HG03103 (cell line): ENCODE results near the gene RABGAP1L.

Experiments used
- ATAC-seq: cut with Tn5 transposase; IDR thresholded peaks from one replicate; pipeline ENCODE4 v1.9.1; 2021; ENCODE audit warnings: low read depth; ENCODE audit not compliant: unreplicated experiment

The RABGAP1L gene

DNA sequence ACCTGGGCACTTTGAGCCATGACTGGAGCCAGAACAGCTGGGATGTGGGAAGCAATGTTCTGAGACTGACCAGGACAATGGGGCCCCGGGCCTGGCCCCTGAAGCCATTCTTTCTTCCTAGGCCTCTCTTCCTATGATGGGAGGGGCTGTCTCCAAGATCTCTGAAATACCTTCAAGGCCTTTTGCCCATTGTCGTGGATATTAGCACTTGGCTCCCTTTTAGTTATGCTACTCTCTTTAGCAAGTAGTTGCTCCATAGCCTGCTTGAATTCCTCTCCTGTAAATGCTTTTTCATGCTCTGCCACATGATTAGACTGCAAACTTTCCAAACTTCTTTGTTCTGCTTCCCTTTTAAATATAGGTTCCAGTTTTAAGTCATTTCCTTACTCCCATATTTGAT, 577.5 kb downstream of the RABGAP1L start:
- no peak for ATAC-seq

DNA sequence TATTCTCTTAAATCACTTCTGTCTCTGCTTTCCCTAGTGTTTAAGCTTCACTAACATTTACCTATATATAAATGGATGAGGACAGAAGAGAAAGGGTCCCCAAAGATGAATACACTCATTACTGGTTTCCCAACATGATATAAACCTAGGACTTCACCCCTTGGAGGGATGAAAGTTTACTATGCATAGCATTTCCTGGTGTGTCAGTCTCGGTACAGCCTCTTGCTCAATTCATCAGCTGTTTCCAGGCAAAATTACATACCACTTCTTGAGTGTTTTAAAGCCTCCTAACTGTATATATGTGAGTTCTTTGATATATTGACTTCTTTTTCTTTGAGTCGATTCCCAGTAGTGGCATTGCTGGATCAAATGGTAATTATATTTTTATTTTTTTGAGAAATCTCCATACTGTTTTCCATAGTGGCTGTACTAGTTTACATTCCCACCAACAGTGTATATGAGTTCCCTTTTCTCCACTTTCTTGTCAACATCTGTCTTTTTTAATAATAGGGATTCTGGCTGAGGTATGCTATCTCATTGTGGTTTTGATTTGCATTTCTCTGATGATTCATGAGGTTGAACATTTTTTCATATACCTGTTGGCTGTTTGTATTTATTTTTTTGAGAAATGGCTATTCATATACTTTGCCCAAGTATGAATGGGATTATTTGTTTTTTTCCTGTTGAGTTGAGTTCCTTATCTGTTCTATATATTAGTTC, 581.1 kb downstream of the RABGAP1L start:
- no peak for ATAC-seq

DNA sequence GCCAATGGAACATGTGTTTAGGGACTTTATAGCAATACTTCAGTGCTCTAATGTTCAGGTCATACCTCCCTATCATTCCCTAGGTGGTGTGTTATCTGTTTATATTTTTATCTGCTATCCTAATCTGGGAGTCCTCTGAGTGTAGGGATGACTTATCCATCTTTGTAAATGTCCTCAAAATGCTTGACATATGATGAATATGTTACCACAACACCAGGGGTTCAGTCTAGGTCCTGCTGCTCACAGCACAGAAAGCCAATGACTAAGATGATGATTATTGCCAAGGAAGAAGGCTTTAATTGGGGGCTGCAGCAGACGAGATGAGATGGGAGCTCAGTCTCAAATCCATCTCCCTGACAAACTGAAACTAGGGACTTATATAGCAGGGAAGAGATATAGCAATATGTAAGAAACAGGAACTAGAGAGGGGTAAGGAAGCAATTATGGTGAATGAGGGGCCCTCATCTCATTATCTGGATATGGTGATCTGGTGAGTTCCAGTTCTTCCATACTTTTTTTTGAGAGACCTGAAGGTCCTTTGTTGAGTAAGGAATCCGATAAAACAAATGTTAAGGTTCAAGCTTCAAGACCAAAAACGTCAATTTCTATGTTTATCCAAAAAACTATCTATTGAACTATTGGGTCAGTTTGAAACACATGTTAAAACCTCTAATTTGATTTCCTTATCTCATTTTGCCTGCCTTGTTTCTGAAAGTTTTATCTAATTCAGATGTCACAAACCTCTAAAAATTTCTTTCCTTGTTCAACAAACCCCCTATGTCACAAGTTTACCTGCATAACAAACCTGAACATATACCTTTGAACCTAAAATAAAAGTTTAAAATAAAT, 583.7 kb downstream of the RABGAP1L start:
- ATAC-seq = no peak

DNA sequence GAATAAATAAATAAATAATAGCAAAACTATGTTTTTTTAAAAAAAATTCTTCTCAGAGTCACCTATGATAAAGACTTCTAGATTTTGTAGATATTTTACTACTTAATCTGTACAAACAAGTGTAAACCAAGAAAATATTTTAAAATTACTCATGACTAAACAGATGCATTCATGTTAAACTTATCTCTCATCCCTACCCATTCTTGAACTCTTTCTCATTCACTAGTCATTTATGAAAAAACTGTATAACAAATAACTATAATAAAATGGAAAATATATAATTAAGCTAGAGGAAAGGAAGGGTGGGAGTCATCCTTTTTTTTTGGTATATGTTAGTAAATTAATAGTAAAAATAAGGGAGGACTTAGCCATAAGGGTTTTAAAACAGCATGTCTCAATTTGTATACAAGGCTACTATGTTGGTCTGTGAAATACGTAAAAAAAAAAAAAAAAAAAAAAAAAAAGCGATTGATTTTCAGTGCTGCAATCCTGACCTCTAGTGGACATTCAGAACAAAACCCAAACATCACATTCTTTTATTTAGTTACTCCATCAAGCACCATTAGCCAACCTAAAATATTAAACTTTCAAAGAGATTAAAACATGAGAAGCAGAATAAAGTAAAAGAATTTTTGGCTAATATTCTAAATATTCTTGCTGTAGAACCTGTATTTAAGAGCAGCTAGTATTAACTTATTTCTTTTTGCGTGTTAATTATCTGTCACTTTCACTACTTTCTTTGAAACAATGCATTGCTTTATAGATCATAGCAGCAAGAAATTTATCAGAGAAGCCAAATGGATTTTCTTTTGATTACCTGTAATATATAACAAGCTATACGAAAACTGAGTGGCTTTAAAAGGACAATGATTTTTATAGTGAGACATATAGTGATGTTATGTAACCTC, 584.6 kb downstream of the RABGAP1L start:
- ATAC-seq = no peak

DNA sequence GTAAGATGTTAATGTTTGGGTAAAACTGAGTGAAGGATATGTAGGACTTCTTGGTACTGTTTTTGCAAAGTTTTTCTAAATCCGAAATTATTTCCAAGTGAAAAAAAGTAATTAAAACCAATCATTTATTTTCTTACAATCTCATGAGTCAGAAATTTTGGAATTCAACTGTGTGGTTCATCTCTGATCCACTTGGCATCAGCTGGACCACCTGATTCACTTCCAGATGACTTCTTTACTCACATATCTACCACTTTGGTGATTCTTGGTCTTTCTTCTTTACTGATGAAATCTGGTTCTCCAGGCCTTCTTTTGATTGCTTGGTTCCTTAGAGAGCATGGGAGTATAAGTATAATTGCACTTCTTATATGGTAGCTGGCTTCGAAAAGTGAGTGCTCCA, 585.6 kb downstream of the RABGAP1L start:
- no peak for ATAC-seq

DNA sequence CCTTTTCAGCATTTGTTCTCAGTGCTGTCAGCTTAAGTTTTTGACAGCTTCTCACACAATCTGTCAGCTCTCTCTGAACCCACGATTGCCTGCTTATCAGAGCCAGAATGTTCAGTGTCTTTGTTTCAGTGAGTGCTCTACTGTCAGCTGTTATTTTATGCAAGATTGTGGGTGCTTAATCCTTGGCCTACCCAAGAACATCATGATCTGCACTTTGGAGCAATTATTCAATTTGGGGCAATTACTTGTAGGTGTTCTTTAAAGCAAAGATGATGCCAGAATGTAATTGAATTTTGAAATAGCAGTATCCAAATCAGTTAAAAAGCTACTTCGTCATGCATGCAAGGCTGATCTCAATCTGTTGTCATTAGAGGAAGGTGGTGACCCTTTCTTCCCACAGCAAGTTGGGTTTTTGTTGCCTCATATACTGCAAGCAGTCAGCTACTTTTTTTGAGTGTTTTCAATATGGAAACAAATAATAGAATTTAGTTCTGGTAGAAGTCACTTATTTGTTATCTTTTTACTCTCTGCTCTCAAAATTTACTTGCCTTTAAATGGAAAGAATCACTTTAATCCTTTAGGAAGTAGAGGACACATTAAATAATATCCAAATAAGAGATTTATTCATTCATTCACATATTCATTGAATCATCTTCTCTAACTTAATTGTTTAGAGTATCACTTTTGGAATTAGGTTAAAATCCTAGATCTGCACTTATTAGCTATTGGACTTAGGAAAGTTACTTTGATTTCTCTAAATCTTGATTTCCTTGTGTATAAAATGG, 586.9 kb downstream of the RABGAP1L start:
- no peak for ATAC-seq

DNA sequence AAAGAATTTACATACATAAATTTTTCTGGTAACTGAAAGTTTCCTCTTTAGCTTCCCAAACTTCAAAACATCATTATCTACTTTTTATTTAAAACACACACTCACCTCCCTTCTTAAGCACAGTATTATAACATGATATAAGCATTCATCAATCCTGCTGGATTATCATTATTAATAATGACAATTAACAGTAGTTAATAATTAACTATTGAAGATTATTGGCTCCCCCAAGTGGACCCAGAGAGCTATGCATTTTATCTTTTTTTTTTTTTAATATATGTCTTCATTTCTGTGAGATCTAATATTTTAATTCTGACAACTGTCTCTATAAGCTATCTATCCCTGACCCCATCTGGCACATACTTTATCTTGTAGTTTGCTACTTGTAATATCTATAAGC, 588.3 kb downstream of the RABGAP1L start:
- no peak for ATAC-seq

DNA sequence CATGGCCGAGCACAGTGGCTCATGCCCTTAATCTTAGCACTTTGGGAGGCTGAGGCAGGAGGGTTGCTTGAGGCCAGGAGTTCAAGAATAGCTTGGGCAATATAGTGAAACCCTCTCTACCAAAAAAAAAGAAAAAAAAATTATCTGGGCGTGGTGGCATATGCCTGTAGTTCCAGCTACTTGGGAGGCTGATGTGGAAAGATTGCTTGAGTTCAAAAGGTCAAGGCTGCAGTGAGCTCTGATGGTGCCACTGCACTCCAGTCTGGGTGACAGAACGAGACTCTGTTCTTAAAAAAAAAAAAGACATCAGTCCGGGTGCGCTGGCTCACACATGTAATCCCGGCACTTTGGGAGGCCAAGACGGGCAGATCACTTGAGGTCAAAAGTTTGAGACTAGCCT, 589.3 kb downstream of the RABGAP1L start:
- no peak for ATAC-seq

DNA sequence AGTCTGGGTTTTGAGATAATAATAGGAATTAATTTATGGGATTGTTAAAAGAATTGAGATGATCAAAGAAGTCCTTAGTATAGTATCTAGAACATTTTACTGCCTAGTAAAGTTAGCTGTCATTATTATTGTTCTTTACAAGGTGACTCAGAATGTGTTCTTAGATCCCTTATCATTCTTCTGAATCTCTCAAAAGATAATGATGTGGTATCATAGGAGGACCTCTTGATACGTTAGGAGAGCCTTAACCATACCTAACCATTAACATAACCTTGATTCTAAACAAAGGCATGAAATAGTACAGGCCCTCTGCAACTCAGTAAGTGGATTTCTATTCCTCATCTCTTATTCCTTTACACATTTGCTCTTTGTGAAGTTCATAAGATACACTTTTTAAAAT, 593.8 kb downstream of the RABGAP1L start:
- ATAC-seq = no peak

DNA sequence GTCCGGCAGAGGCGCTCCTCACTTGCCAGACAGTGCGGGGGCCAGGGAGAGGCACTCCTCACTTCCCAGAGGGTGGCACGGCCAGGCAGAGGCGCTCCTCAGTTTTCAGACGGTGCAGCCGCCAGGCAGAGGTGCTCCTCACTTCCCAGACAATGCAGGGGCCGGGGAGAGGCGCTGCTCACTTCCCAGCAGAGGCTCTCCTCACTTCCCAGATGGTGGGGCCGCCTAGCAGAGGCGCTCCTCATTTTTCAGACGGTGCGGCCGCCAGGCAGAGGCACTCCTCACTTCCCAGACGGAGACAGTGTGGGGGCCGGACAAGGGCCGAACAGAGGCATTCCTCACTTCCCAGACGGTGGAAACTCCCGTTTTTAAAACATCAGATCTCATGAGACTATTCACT, 602.0 kb downstream of the RABGAP1L start:
- no peak for ATAC-seq

DNA sequence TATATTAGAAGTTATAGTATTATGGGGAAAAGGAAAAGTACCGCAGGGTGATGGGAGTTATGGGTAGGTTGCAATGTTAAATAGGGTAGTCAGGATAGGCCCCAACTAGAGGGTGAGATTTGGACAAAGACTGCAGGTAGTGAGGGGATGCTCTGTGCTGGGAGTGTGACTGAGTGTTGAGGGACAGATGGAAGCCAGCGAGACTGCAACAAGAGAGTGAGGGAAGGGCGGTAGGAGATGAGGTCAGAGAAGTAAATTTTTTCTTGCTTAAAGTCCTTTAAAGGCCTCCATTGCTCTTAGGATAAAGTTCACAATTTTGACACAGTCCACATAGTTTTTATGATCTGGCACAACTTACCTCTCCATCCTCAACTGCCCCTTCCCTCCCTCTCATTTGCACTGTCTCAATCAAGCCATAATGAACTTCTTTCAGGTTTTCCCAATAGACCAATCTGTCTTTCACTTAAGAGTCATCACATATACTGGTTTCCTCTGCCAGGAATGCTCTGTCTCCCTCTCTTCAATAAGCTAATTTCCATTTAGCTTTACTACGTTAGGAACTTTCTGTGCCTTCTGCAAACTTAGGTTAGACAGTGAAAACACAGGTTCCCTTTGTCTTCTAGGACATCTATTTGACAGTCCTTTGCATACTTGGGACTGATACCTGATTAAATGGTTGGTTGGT, 602.7 kb downstream of the RABGAP1L start:
- ATAC-seq = no peak

DNA sequence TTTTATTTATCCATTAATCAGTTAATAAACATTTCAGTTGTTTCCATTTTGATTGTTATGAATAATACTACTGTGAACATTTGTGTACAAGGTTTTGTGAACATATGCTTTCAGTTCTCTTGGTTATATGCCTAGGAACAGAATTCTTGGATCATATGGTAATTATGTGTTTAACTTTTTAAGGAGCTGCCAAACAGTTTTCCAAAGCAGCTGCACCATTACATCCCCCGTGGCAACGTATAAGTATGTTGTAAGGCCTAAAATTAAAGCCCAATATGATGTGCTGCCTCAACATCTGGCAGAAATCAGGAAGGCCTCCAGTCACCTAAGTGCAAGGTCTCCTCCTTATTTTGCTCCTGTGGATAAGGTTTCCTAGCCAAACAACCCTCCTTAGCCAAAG, 604.9 kb downstream of the RABGAP1L start:
- ATAC-seq = no peak

DNA sequence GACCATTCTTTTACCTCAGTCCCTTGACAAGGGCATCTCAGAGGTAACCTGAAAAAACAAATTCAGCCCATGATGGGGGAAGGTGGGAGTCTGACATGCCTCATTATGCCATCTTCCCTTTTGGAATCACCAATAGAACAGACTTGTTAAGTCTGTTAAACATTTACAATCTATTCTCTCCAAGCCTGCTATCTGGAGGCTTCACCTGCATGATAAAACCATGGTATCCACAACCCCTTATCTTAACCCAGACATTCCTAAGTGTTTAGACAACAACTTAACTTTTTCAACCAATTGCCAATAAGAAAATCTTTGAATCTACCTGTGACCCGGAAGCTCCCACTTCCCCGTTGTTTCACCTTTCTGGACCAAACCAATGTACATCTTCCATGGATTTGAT, 607.4 kb downstream of the RABGAP1L start:
- ATAC-seq = no peak

DNA sequence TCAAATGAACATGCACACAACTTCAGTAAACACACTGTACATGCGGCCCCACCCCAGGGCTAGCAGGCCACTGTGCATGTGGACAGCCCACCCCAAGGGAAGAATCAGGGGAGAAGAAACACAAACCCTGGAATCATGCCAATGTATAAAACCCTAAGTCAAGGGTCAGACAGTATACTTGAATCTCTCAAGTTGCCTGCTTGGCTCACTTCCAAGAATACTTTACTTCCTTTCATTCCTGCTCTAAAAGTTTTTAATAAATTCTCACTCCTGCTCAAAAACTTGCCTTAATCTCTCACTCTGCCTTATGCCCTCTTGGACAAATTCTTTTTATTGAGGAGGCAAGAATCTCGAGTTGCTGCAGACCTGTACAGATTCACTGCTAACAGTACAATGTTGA, 609.2 kb downstream of the RABGAP1L start:
- no peak for ATAC-seq

DNA sequence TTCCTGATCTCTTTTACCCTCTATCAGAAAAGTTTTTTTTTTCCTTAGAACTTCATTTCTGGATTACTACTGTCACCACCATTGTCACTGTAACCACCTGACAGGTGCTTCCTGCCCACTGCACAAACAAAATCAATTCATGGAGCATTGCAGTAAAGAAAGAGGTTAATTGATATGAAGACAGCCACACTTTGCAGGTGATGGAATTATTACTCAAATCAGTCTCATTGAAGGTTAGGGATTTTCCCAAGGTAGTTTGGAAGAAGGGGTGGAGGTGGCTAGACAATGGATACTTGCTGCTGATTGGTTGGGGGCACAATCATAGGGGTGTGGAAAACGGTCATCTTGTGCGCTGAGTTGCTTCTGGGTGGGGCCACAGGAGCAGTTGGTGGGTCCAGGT, 609.6 kb downstream of the RABGAP1L start:
- ATAC-seq = no peak

DNA sequence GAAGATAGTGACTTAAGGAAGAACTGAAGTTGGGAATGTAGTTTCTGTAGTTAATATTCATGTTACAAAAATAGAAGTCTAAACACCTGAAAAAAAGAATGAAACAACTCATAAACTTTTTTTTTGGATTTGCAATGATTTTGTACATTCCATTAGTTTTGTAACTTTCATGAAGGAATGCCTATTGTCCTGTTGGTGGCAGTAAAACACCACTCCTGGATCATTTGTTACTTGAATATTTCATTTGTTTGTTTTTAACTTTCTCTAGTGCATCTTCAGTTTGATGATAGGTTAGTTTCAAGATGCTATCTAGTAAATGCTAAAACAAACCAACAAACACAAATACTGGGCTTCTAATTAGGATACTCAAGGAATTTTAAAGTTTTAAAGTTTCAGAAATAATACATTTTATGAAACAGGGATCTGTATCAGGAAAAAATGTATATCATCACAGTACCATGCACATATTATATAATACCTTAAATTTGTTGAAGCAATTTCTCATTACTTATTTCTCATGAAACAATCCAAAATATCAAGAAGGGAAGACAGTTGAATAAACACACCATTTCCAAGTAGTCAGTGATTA, 610.7 kb downstream of the RABGAP1L start:
- ATAC-seq = no peak

DNA sequence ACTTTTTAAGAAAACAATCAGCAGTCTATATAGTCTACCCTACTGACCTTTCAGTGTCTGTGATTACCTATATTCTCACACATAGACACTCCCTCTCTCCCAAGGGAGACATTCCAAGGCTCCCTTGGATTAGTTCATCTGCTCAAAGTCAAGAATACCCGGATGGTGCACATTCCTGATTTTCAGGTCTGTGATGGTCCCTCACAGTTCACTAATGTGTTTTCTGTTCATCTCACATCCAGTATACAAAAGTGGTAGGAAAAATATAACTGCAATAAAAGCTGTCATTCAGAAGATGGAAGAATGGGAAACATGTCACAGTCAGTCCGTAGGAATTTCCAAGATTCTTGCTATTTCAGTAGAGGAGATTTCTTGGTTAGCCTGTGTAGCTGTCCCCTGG, 616.3 kb downstream of the RABGAP1L start:
- no peak for ATAC-seq

DNA sequence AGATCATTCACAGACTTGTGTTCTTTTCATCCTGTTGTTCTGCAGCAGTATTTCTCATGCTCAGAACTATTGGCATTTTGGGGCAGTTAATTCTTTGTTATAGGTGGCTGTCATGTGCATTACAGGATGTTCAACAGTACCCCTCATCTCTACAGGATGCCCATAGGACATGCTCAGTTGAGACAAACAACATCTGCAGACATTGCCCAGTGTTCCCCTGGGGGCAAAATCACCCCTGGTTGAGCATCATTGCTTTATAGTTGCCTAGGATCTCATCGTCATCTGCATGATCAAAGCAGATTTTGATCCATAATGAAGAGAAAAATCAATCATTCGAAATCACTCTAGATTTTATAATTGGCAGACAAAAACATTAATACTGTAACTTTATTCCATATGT, 617.9 kb downstream of the RABGAP1L start:
- no peak for ATAC-seq

DNA sequence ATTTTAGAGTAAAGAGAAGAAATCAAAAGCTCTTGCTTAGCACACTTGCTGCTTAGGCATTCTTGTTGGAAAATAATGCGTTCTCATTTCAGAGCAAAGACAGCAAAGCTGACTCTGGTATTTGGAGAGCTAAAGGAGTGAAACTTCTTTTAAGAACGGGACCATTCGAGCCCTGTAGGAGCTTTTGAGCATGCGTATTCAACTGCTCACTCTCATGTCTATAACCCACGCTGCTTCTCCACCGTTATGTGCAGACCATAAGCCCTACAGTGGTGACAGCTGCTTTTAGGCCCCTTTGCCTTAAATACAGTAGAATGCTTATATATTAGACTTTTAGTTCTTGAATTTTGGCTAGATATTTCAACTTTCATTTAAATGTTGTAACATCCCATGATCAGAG, 626.2 kb downstream of the RABGAP1L start:
- no peak for ATAC-seq
